GM10847 (cell line): ENCODE data around the gene TAF6.

Experiments
- POLR2A ChIP-seq: IDR thresholded peaks from 2 replicates; pipeline ENCODE4 v1.6.1; 2011; ENCODE audit not compliant: insufficient read length; ENCODE audit errors: extremely low read depth

TAF6 gene

GRCh38 chr7:100074841-100075240 is 44.3 kb downstream of the TAF6 start:
- no peak for TF ChIP-seq POLR2A

- TF ChIP-seq POLR2A, result no peak
Measured at GRCh38 chr7:100072462-100072861, 46.7 kb downstream of the TAF6 start.

- TF ChIP-seq POLR2A, result no peak
Measured at GRCh38 chr7:100071018-100071723, 48.0 kb downstream of the TAF6 start.

GRCh38 chr7:100069991-100070390 is 49.2 kb downstream of the TAF6 start:
- no peak for TF ChIP-seq POLR2A

- no peak for TF ChIP-seq POLR2A
Measured at GRCh38 chr7:100066953-100067352, 52.2 kb downstream of the TAF6 start.

GRCh38 chr7:100065452-100066186 is 53.5 kb downstream of the TAF6 start:
- TF ChIP-seq POLR2A, result no peak

- TF ChIP-seq POLR2A, result no peak
Measured at GRCh38 chr7:100064162-100064561, 55.0 kb downstream of the TAF6 start.

GRCh38 chr7:100063376-100063775 is 55.8 kb downstream of the TAF6 start:
- no peak for TF ChIP-seq POLR2A

- no peak for TF ChIP-seq POLR2A
Measured at GRCh38 chr7:100061518-100062193, 57.5 kb downstream of the TAF6 start.

- TF ChIP-seq POLR2A, result no peak
Measured at GRCh38 chr7:100059251-100059739, 59.9 kb downstream of the TAF6 start.
